K562 (cell line): ENCODE results near the gene COL20A1. TPM values are rescaled to one million over a fixed set of nuclear protein-coding genes. Genes with fewer than 3 reads are reported as not detected.

Experiments used
- ATAC-seq: fragments of 200-7000 bp; cut with Tn5 transposase; 3 replicates; pipeline ENCODE4 v1.9.1; 2020; ENCODE audit warnings: moderate library complexity
- BruUV-seq: library from RNA; stranded (reverse); fragments of 400-500 nt; replicated peaks from 2 replicates; lab custom pipeline; 2021; lab: Mats Ljungman, UMichigan
- CTCF ChIA-PET: fragments of 300-600 bp; formaldehyde crosslinking; extraction: SDS; loops from one replicate; lab custom pipeline; 2021; ENCODE audit warnings: low intra/inter-chr PET ratio; lab: Yijun Ruan, JAX
- POLR2A ChIA-PET: fragments of 300-600, 350-650 bp; sonication (Branson Sonifier 250); formaldehyde crosslinking; extraction: SDS; loops from one replicate; lab custom pipeline; 2021; ENCODE audit warnings: antibody characterized with exemption, inconsistent platforms; lab: Yijun Ruan, JAX
- DNase-seq, 4 experiments: peaks; one replicate each; pipeline versions ENCODE4 v3.0.0 to v3.0.0-alpha.2; 2011 to 2018; ENCODE audit warnings: low spot score in 3 of 4, mixed read lengths in 3 of 4; ENCODE audit errors: extremely low read depth in 1 of 4
- FAIRE-seq: peaks from 2 replicates; lab custom pipeline; 2011; peaks lifted over from hg19 to GRCh38; lab: Jason Lieb, UNC
- H2AFZ ChIP-seq: 2 replicates; pipeline ENCODE4 v1.6.0; 2011; ENCODE audit warnings: low read depth, low read length, control low read depth, inconsistent platforms
- H3K27ac ChIP-seq: fragments of 200-600 bp; 3 replicates; pipeline ENCODE4 v1.8.0; 2011; ENCODE audit warnings: low read depth, mild to moderate bottlenecking, control low read depth, inconsistent platforms, low read length, moderate library complexity, mixed read lengths; ENCODE audit errors: extremely low read depth
- H3K27me3 ChIP-seq, 2 experiments: fragments of 300-600 bp in 1 of 2; 2 replicates in 1 of 2; 3 replicates in 1 of 2; pipeline versions ENCODE4 v1.6.0 to v1.8.0; 2011; ENCODE audit warnings: inconsistent platforms in 2 of 2, low read length in 2 of 2, mild to moderate bottlenecking in 1 of 2, mixed read lengths in 1 of 2, moderate library complexity in 1 of 2; ENCODE audit not compliant: control insufficient read depth in 2 of 2, insufficient read depth in 2 of 2
- H3K36me3 ChIP-seq: fragments of 300-600 bp; 3 replicates; pipeline ENCODE4 v1.8.0; 2011; ENCODE audit warnings: mild to moderate bottlenecking, low read length, inconsistent platforms; ENCODE audit not compliant: control insufficient read depth, insufficient read depth
- H3K4me1 ChIP-seq, 2 experiments: fragments of 200-600 bp in 1 of 2; replicated peaks in 1 of 2; 2 replicates in 1 of 2; 3 replicates in 1 of 2; pipeline versions ENCODE4 v1.5.1 to v1.8.0; 2011; ENCODE audit warnings: inconsistent platforms in 2 of 2, low read length in 2 of 2, mild to moderate bottlenecking in 1 of 2, mixed read lengths in 1 of 2, moderate library complexity in 1 of 2; ENCODE audit not compliant: control insufficient read depth in 2 of 2, insufficient read depth in 2 of 2
- H3K4me2 ChIP-seq: 2 replicates; pipeline ENCODE4 v1.6.1; 2011; ENCODE audit warnings: low read length, control low read depth, inconsistent platforms, mixed read lengths; ENCODE audit not compliant: insufficient read depth
- H3K4me3 ChIP-seq: fragments of 200-600 bp; sonication (generic), shearing (Covaris generic); 2 replicates; pipeline ENCODE4 v1.5.1; 2016; ENCODE audit warnings: control low read depth, inconsistent platforms
- H3K79me2 ChIP-seq: fragments of 200-600 bp; 3 replicates; pipeline ENCODE4 v1.8.0; 2011; ENCODE audit warnings: low read length, inconsistent platforms; ENCODE audit not compliant: control insufficient read depth, insufficient read depth
- H3K9ac ChIP-seq, 2 experiments: 2 replicates each; pipeline versions ENCODE4 v1.6.0 to v1.6.1; 2011; ENCODE audit warnings: low read depth in 2 of 2, low read length in 2 of 2, control low read depth in 1 of 2, inconsistent platforms in 1 of 2, mild to moderate bottlenecking in 1 of 2, mixed read lengths in 1 of 2; ENCODE audit not compliant: insufficient read depth in 1 of 2
- H3K9me1 ChIP-seq: one replicate; pipeline ENCODE4 v1.6.0; 2011; ENCODE audit warnings: inconsistent platforms, mild to moderate bottlenecking, low read length, moderate library complexity; ENCODE audit not compliant: control insufficient read depth, insufficient read depth
- H3K9me3 ChIP-seq: replicated peaks from 2 replicates; pipeline ENCODE4 v1.5.1; 2011; ENCODE audit warnings: low read depth, low read length, inconsistent platforms; ENCODE audit not compliant: control insufficient read depth, insufficient read depth
- H4K20me1 ChIP-seq: replicated peaks from 2 replicates; pipeline ENCODE4 v1.6.1; 2011; ENCODE audit warnings: low read length, inconsistent platforms, mixed read lengths; ENCODE audit not compliant: control insufficient read depth, insufficient read depth
- BHLHE40 ChIP-seq: IDR thresholded peaks from 2 replicates; pipeline ENCODE4 v1.6.1; 2011; ENCODE audit warnings: low read length, improper control_type of control experiment
- RFX1 ChIP-seq: fragments of 450-650 bp; IDR thresholded peaks from 2 replicates; pipeline ENCODE4 v1.6.1; 2016; ENCODE audit warnings: mild to moderate bottlenecking, moderate library complexity
- RFX5 ChIP-seq: IDR thresholded peaks from 2 replicates; pipeline ENCODE4 v1.6.1; 2011; ENCODE audit warnings: low read depth, mild to moderate bottlenecking, improper control_type of control experiment, low read length
- TAF7 ChIP-seq: fragments of 450-650 bp; IDR thresholded peaks from 2 replicates; pipeline ENCODE4 v1.6.1; 2016; ENCODE audit warnings: missing genetic modification characterization, missing compliant biosample characterization
- ZNF23 ChIP-seq: fragments of 250-450 bp; sonication (Bioruptor Pico); IDR thresholded peaks from 2 replicates; pipeline ENCODE4 v1.4.0; 2020; ENCODE audit warnings: mild to moderate bottlenecking
- ZNF263 ChIP-seq: sonication (generic); formaldehyde crosslinking; IDR thresholded peaks from 2 replicates; pipeline ENCODE4 v1.8.0; 2022; ENCODE audit warnings: mild to moderate bottlenecking, missing genetic modification reagents, borderline replicate concordance
- ZNF699 ChIP-seq: fragments of 250-450 bp; sonication (Bioruptor Pico); IDR thresholded peaks from 2 replicates; pipeline ENCODE4 v1.8.0; 2021; ENCODE audit warnings: mild to moderate bottlenecking, moderate library complexity; ENCODE audit not compliant: insufficient replicate concordance
- WGBS: fragments of 100-300 bp; shearing (Covaris generic); methylation state at CpG from one replicate; pipeline ENCODE4 v1.1.6; 2016; ENCODE audit warnings: low coverage, mixed read lengths; ENCODE audit not compliant: insufficient coverage; ENCODE audit errors: missing lambda C conversion rate; 5-methylcytosine and 5-hydroxymethylcytosine counted together
- in situ Hi-C: fragments of 300-500 bp; cut with MboI; formaldehyde crosslinking; loops from 4 replicates; pipeline ENCODE4 v1.15.0; 2018; ENCODE audit warnings: inconsistent platforms, mixed read lengths
- intact Hi-C: fragments of 100-400 bp; cut with micrococcal nuclease; formaldehyde crosslinking; loops from 2 replicates; pipeline ENCODE4 v1.14.2; 2022
- polyA plus RNA-seq, 8 experiments: library from polyadenylated mRNA; depleted of rRNA in 4 of 8; stranded (reverse) in 5 of 8; unstranded in 3 of 8; fragments of >200 nt; fragmentation: Nextera tagmentation in 2 of 8; fragmentation: Illumina TruSeq in 1 of 8; extraction: Ambion mirVana in 2 of 8; extraction: Trizol in 1 of 8; gene quantifications; 2 replicates each; pipeline versions ENCODE4 v1.2.1 to v1.2.3, GENCODE V29; 2011 to 2014; ENCODE audit warnings: inconsistent platforms in 1 of 8, missing spikeins in 1 of 8
- total RNA-seq, 7 experiments: library from RNA; depleted of rRNA in 6 of 7; stranded (reverse); fragments of >200 nt in 6 of 7; fragmentation: Illumina TruSeq in 2 of 7; extraction: Trizol in 2 of 7; gene quantifications; 2 replicates each; pipeline versions ENCODE4 v1.2.1 to v1.2.3, GENCODE V29; 2011 to 2021; ENCODE audit warnings: low replicate concordance in 1 of 7
- TF ChIP-seq, protein P1 (sequence below): fragments of 450-650 bp; IDR thresholded peaks from 2 replicates; pipeline ENCODE4 v1.6.1; 2016; ENCODE audit warnings: low read depth
- TF ChIP-seq, protein P2 (sequence below): fragments of 450-650 bp; IDR thresholded peaks from 2 replicates; pipeline ENCODE4 v1.6.1; 2016
- TF ChIP-seq, protein P3 (sequence below), 3 experiments: IDR thresholded peaks in 2 of 3; conservative IDR thresholded peaks in 1 of 3; 2 replicates each; pipeline ENCODE4 v1.5.1; 2011 to 2012; ENCODE audit warnings: low read length in 3 of 3, mild to moderate bottlenecking in 3 of 3, control low read depth in 2 of 3, improper control_type of control experiment in 1 of 3, inconsistent platforms in 1 of 3, low read depth in 1 of 3, mixed read lengths in 1 of 3, moderate library complexity in 1 of 3; ENCODE audit not compliant: insufficient read depth in 2 of 3

The COL20A1 gene
- total and polyA plus RNA-seq, 9 of the 15 experiments (the other 6 are each of a cell fraction or from before 2014, with no cell fraction given): not detected

DNA sequence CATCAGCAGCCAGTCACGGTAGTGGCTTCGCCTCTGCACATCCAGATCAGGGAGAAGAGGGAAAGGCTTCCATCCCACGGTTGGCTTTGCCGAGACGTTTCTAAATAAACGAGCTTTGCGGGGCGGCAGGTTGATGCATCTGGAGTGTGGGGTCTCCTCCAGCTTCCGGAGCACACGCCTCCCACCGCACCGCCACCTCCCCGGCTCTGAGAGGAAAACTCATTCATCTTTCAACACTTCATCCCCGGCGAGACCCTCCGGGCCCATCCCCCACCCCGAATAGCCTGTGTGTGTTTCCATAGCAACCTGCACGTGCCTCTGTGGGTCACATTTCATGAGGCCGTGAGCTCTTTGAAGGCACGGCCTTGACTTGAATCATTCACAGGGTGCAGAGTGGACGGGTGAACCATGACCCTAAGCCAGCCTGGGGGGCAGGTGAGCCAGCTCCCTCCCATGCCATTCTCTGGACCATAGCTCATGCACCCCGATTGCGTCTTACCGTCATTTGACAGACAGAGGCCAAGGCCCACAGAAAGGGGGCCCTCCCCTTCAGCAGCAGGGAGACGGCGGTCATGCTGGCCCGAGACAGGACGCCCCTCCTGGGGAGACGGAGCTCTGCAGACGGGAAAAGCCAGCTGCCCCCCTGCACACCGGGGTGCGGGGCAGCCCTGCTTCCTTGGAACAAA, 84.4 kb downstream of the COL20A1 start:
- no TSS peak for BruUV-seq
- ChIA-PET POLR2A (interaction anchor here (0.6 kb wide), 1 partner anchor 439 kb away, joined by 4 read pairs; no protein-coding TSS in a partner anchor), CTCF (no interaction called here)
- H3K9ac ChIP-seq: no peak overlapping the region
- no peak overlapping the region for H2AFZ ChIP-seq
- no peak overlapping the region for H3K27ac ChIP-seq
- no peak for FAIRE-seq
- WGBS: 4% methylated on average over 32 of the region's 32 CpGs
- in situ Hi-C loops: no loop called here
- TF ChIP-seq RFX5 (no peak), RFX1 (peak; percentile 82), BHLHE40 (peak; percentile 79), ZNF699 (CRISPR knock-in tag) (no peak), ZNF23 (CRISPR knock-in tag) (no peak), TAF7 (tag) (no peak), ZNF263 (no peak)
- TF ChIP-seq, protein P1, sequence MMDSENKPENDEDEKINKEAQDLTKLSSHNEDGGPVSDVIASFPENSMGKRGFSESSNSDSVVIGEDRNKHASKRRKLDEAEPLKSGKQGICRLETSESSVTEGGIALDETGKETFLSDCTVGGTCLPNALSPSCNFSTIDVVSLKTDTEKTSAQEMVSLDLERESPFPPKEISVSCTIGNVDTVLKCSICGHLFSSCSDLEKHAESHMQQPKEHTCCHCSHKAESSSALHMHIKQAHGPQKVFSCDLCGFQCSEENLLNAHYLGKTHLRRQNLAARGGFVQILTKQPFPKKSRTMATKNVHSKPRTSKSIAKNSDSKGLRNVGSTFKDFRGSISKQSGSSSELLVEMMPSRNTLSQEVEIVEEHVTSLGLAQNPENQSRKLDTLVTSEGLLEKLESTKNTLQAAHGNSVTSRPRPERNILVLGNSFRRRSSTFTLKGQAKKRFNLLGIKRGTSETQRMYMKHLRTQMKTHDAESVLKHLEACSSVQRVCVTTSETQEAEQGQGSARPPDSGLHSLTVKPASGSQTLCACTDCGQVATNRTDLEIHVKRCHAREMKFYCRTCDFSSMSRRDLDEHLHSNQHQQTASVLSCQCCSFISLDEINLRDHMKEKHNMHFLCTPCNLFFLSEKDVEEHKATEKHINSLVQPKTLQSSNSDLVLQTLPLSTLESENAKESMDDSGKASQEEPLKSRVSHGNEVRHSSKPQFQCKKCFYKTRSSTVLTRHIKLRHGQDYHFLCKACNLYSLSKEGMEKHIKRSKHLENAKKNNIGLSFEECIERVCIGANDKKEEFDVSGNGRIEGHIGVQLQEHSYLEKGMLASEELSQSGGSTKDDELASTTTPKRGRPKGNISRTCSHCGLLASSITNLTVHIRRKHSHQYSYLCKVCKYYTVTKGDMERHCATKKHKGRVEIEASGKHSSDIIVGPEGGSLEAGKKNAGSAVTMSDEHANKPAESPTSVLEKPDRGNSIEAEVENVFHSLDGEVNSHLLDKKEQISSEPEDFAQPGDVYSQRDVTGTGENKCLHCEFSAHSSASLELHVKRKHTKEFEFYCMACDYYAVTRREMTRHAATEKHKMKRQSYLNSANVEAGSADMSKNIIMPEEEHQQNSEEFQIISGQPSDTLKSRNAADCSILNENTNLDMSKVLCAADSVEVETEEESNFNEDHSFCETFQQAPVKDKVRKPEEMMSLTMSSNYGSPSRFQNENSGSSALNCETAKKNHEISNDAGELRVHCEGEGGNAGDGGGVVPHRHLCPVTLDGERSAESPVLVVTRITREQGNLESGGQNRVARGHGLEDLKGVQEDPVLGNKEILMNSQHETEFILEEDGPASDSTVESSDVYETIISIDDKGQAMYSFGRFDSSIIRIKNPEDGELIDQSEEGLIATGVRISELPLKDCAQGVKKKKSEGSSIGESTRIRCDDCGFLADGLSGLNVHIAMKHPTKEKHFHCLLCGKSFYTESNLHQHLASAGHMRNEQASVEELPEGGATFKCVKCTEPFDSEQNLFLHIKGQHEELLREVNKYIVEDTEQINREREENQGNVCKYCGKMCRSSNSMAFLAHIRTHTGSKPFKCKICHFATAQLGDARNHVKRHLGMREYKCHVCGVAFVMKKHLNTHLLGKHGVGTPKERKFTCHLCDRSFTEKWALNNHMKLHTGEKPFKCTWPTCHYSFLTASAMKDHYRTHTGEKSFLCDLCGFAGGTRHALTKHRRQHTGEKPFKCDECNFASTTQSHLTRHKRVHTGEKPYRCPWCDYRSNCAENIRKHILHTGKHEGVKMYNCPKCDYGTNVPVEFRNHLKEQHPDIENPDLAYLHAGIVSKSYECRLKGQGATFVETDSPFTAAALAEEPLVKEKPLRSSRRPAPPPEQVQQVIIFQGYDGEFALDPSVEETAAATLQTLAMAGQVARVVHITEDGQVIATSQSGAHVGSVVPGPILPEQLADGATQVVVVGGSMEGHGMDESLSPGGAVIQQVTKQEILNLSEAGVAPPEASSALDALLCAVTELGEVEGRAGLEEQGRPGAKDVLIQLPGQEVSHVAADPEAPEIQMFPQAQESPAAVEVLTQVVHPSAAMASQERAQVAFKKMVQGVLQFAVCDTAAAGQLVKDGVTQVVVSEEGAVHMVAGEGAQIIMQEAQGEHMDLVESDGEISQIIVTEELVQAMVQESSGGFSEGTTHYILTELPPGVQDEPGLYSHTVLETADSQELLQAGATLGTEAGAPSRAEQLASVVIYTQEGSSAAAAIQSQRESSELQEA: no peak
- TF ChIP-seq, protein P2, sequence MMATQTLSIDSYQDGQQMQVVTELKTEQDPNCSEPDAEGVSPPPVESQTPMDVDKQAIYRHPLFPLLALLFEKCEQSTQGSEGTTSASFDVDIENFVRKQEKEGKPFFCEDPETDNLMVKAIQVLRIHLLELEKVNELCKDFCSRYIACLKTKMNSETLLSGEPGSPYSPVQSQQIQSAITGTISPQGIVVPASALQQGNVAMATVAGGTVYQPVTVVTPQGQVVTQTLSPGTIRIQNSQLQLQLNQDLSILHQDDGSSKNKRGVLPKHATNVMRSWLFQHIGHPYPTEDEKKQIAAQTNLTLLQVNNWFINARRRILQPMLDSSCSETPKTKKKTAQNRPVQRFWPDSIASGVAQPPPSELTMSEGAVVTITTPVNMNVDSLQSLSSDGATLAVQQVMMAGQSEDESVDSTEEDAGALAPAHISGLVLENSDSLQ: peak; percentile 24; the same call in 1 of the 2 replicates
- TF ChIP-seq, protein P3, sequence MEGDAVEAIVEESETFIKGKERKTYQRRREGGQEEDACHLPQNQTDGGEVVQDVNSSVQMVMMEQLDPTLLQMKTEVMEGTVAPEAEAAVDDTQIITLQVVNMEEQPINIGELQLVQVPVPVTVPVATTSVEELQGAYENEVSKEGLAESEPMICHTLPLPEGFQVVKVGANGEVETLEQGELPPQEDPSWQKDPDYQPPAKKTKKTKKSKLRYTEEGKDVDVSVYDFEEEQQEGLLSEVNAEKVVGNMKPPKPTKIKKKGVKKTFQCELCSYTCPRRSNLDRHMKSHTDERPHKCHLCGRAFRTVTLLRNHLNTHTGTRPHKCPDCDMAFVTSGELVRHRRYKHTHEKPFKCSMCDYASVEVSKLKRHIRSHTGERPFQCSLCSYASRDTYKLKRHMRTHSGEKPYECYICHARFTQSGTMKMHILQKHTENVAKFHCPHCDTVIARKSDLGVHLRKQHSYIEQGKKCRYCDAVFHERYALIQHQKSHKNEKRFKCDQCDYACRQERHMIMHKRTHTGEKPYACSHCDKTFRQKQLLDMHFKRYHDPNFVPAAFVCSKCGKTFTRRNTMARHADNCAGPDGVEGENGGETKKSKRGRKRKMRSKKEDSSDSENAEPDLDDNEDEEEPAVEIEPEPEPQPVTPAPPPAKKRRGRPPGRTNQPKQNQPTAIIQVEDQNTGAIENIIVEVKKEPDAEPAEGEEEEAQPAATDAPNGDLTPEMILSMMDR (IDR thresholded peaks at IDR 0.05 in 2 of 3, conservative IDR thresholded peaks at IDR 0.05 in 1 of 3; ENCODE audit: insufficient read depth in 2 of 3, low read depth in 1 of 3, low read length in 3 of 3): 0 out of 6 replicates have a peak, but pooled peaks of 1 of the 3 experiments have one; percentile 7
- TF ChIP-seq, all 486 proteins: peak for 4
- H3K27me3 ChIP-seq: peaks cover 6 to 66% of the 10 kb centered on the region in 2 experiments; a peak in 4 of 5 replicates
- H3K4me2 ChIP-seq: no peak overlapping the region
- ATAC-seq (no peak), DNase-seq (no peak)
- H3K36me3 ChIP-seq: no peaks in the 10 kb centered on the region
- peaks cover 0 to 8% of the 10 kb centered on the region in 2 experiments; a peak in 2 of 5 replicates for H3K4me1 ChIP-seq
- no peaks in the 10 kb centered on the region for H3K79me2 ChIP-seq
- intact Hi-C loops: no loop called here
- H3K9me1 ChIP-seq: no peaks in the 10 kb centered on the region
- peaks cover 7% of the 10 kb centered on the region; the same call in 1 of the 2 replicates for H4K20me1 ChIP-seq
- no peaks in the 10 kb centered on the region for H3K9me3 ChIP-seq
- no peak overlapping the region for H3K4me3 ChIP-seq
